ENCODE results near the gene AQP9.

The AQP9 gene

GRCh38 chr15:58171476-58172061 lies 33.4 kb downstream of the AQP9 start:
- no peak for ATAC-seq
- TF ChIP-seq TCF4 (CRISPR knock-in tag; IDR thresholded peaks at IDR 0.05; ENCODE audit: borderline replicate concordance) (no peak), OSR1 (CRISPR knock-in tag; IDR thresholded peaks at IDR 0.05) (no peak), ZFP30 (CRISPR knock-in tag; IDR thresholded peaks at IDR 0.05) (no peak), GLIS3 (CRISPR knock-in tag; IDR thresholded peaks at IDR 0.05) (no peak), CSRNP3 (CRISPR knock-in tag; IDR thresholded peaks at IDR 0.05) (no peak), TSHZ2 (CRISPR knock-in tag; IDR thresholded peaks at IDR 0.05) (no peak), ZFP3 (CRISPR knock-in tag; IDR thresholded peaks at IDR 0.05) (no peak), SNAI2 (CRISPR knock-in tag; IDR thresholded peaks at IDR 0.05) (no peak), ZNF565 (CRISPR knock-in tag; conservative IDR thresholded peaks at IDR 0.05; ENCODE audit: low read depth) (no peak), CSDC2 (CRISPR knock-in tag; IDR thresholded peaks at IDR 0.05) (no peak), ISL1 (CRISPR knock-in tag; IDR thresholded peaks at IDR 0.05) (no peak), RARB (CRISPR knock-in tag; IDR thresholded peaks at IDR 0.05) (no peak), CREB5 (CRISPR knock-in tag; IDR thresholded peaks at IDR 0.05; ENCODE audit: low read depth) (no peak), TOX (CRISPR knock-in tag; IDR thresholded peaks at IDR 0.05; ENCODE audit: borderline replicate concordance) (no peak), POU6F1 (CRISPR knock-in tag; IDR thresholded peaks at IDR 0.05; ENCODE audit: borderline replicate concordance, low read depth) (no peak), ZC3H10 (CRISPR knock-in tag; IDR thresholded peaks at IDR 0.05) (no peak), PPARA (CRISPR knock-in tag; IDR thresholded peaks at IDR 0.05; ENCODE audit: borderline replicate concordance) (no peak)

GRCh38 chr15:58174709-58175108 lies 36.5 kb downstream of the AQP9 start:
- TF ChIP-seq ESRRG (CRISPR knock-in tag; IDR thresholded peaks at IDR 0.05) (no peak), ZNF565 (CRISPR knock-in tag; conservative IDR thresholded peaks at IDR 0.05; ENCODE audit: low read depth) (no peak), CSDC2 (CRISPR knock-in tag; IDR thresholded peaks at IDR 0.05) (no peak), TCF4 (CRISPR knock-in tag; IDR thresholded peaks at IDR 0.05; ENCODE audit: borderline replicate concordance) (no peak), TSHZ2 (CRISPR knock-in tag; IDR thresholded peaks at IDR 0.05) (no peak), BACH2 (CRISPR knock-in tag; IDR thresholded peaks at IDR 0.05; ENCODE audit: borderline replicate concordance) (no peak), PPARA (CRISPR knock-in tag; IDR thresholded peaks at IDR 0.05; ENCODE audit: borderline replicate concordance) (no peak), ISL1 (CRISPR knock-in tag; IDR thresholded peaks at IDR 0.05) (no peak), TOX (CRISPR knock-in tag; IDR thresholded peaks at IDR 0.05; ENCODE audit: borderline replicate concordance) (no peak), POU6F1 (CRISPR knock-in tag; IDR thresholded peaks at IDR 0.05; ENCODE audit: borderline replicate concordance, low read depth) (no peak), SNAI2 (CRISPR knock-in tag; IDR thresholded peaks at IDR 0.05) (no peak), ZNF8 (CRISPR knock-in tag; IDR thresholded peaks at IDR 0.05) (no peak), ZC3H10 (CRISPR knock-in tag; IDR thresholded peaks at IDR 0.05) (no peak), PATZ1 (CRISPR knock-in tag; IDR thresholded peaks at IDR 0.05; ENCODE audit: borderline replicate concordance) (no peak), ZNF70 (CRISPR knock-in tag; IDR thresholded peaks at IDR 0.05) (no peak), OSR1 (CRISPR knock-in tag; IDR thresholded peaks at IDR 0.05) (no peak), RARB (CRISPR knock-in tag; IDR thresholded peaks at IDR 0.05) (no peak), ZFP3 (CRISPR knock-in tag; IDR thresholded peaks at IDR 0.05) (no peak), CSRNP3 (CRISPR knock-in tag; IDR thresholded peaks at IDR 0.05) (no peak)
- ATAC-seq: no peak
